SIG-M5 treated with dmso at 0.1 percent for 504 hours (cell line): ENCODE data around the gene ENTREP1.
"Not testable (repeated sequence)": the region's sequence is repeated elsewhere in the genome, so short reads cannot be mapped to it uniquely, and the experiment has no call there.

ENCODE experiments used
- DNase-seq: peaks from one replicate; lab custom pipeline; 2025; ENCODE audit not compliant: unreplicated experiment; lab: John Stamatoyannopoulos, UW

The ENTREP1 gene, protein sequence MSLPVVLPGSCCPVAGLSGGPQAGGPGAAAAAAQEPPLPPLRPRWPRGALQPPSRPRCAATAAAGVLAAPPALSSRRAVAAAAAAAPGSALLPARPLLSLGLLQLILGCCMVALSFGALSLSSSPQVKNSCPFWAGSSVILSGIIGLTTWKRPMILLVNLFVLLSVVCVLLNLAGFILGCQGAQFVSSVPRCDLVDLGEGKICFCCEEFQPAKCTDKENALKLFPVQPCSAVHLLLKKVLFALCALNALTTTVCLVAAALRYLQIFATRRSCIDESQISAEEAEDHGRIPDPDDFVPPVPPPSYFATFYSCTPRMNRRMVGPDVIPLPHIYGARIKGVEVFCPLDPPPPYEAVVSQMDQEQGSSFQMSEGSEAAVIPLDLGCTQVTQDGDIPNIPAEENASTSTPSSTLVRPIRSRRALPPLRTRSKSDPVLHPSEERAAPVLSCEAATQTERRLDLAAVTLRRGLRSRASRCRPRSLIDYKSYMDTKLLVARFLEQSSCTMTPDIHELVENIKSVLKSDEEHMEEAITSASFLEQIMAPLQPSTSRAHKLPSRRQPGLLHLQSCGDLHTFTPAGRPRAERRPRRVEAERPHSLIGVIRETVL

DNA sequence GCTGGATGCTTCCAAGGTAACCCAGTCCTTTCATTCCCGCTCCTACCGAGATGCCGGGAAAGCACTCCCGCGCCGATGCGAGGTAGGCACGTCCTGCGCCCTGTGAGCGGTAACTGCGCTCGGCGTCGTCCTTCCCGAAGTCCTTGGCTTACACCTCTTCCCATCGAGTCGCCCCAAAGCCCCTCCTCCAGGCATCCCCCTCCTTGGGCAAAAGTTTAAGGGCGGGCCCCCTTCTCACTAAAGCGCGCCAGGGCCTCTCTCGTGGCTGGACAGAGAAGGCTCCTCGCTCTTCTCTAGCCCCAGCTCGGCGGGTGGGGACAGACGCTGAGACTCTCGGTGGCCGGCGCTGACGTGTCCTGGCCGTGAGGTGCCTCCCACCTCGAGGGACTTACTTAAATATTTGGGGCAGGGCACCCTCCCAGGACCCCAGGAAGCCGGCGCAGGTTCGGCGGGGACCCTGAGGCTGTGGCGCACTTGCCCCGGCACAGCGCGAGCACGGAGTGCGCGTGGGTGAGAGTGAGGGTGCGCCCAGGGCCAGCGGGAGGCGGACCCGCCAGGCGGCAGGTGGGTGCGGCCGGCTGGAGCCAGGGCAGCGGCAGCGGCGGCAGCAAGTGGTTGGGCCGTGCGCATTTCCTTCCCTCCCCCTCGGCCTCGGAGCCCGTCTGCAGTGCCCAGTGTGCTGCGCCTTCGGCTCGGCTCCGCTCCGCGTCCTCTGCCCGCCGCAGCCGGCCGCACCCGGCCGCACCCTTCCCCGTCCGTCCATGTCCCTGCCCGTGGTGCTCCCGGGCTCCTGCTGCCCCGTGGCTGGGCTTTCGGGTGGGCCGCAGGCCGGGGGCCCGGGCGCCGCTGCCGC is at the start of gene ENTREP1:
TSS of gene ENTREP1 (plus strand) at position 667 of the 853 bp plus-strand sequence. CDS start at position 762, 95 bp downstream.
- DNase-seq, result no peak

DNA sequence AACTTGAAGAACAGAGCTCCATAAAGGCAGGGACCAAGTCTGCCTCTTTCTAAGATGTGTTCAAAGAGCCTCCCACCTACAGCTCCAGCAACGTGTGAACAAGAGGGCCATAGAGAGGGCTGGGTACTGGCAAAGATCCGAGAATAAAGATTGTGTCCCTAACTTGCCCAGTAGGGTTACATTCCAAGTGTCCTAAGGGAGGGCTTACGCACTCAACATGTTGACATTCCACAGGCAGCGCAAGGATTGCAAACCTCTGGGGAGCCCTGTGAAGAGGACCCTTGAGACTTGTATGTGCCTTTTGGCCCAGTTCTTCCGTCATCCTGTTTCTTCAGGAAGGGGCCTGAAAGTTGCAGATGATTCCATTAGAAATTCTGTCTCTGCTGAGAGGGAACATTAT is 48.2 kb upstream of the ENTREP1 start:
- DNase-seq, result no peak

DNA sequence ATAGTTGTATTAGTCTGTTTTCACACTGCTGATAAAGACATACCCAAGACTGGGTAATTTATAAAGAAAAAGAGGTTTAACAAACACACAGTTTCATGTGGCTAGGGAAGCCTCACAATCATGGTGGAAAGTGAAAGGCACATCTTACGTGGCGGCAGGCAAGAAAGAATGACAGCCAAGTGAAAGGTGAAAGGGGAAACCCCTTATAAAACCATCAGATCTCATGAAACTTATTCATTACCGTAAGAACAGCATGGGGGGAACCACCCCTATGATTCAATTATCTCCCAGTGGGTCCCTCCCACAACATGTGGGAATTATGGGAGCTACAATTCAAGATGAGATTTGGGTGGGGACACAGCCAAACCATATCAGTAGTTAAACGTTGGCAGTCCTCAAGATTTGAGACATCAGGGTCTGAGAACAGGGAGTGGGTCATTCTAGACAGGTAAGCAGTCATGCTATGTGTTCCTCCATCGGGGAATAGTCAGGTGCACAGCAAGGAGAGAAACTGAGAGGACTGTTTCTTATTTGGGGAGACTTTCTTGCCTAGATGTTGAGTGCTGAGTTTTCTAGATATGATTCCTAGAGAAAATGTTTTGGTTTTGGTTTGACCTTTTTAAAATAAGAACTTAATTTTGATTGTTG is 45.8 kb upstream of the ENTREP1 start:
- DNase-seq, result no peak

DNA sequence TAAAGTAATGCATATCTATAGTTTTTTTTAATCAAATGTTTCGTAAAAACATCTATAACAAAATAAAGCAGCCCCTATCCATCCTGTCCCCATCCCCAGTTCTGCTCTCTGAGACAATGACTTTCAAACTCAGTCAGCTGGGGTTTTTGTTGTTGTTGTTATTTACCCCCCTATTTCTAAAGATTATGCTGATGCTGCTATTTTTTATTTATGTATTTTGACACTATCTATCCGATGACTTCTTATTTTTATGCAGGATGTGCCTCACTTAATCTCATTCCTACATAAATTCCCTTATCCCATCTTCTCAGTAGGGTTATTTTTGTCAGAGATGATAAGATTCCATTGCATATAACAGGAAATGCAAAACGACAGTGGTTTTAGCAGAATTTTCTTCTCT is 45.3 kb upstream of the ENTREP1 start:
- no peak for DNase-seq

DNA sequence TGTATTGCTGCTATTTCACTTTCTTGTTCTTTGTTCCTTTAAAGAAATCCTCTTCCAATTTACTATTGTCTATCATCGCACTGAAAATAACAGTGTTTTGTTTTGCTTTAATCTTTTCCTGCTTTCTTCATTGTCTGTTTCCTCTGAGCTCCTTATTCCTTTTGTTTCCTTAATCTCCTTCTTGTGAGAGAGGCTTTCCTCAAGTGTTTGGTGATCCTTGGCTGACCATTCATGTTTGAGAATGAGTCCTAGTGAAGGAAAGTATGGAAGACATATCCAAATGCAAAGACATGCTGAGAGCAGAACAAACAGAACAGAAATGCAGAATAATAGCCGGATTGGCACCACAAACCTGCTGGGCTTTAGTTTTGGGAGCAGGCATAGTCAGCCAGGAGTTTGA is 42.0 kb upstream of the ENTREP1 start:
- DNase-seq, result no peak

DNA sequence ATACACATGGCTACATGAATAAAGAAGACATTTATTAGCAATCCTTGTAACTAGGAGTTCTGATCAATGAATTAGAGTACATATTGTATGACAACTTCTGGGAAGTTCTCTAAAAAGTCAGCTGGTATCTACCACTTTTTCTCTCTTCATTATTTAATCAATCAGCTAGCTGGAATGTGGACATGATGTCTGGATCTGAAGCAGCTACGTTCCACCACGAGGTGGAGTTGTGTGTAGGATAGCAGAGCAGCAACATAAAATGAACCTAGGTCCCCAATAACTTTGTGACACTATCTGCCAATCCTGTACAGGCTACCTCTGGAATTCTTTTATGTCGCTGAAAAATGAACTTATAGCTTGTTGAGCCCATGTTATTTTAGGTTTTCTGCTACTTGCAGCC is 32.9 kb upstream of the ENTREP1 start:
- DNase-seq, result no peak

DNA sequence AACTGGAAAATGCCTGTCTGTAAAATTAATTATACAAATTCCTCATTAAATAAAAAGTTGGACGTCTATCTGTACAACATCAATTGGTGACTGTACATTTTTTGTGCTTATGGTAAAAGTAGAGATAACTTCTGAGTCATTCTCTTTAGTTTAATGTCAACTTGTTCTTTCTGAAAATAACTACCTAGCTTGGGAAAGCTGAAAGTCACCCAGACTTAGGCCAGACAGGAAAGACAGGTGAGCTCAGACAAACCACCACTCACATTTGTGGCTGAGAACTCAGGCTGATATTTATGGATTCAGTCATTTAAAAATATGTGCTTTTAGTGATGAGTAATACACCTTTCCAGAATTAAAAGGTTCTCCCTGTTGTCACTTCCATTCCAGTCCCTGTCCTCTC is 31.9 kb upstream of the ENTREP1 start:
- DNase-seq, result no peak

DNA sequence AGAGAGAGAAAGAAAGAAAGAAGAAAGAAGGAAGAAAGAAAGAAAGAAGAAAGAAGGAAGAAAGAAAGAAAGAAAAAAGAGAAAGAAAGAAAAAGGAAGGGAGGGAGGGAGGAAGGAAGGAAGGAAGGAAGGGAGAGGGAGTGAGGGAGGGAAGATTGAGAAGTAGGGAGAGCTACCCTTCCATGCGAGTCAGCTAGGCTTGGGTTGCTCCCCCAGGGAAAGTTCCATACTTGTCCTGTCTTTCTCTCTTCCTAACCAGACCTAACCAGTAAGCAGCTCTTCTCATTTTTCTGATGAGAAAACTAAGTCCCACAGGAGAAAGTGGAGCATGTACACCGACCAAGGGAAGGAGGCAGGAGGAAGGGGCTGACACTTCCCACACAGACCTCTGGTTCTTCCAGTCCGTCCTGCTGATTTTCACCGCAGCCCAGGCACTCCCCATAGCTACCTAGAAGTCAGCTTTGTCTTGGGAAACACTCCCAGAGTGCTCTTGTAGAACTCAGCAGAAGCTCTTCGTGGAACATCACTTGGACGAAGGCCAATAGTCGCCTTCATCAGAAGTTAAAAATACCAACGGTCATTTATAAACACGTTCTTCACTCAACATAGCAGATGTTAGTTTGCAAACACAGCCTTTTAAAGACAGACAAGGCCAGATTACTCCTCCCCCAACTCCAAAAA is 29.0 kb upstream of the ENTREP1 start:
- DNase-seq, result no peak

DNA sequence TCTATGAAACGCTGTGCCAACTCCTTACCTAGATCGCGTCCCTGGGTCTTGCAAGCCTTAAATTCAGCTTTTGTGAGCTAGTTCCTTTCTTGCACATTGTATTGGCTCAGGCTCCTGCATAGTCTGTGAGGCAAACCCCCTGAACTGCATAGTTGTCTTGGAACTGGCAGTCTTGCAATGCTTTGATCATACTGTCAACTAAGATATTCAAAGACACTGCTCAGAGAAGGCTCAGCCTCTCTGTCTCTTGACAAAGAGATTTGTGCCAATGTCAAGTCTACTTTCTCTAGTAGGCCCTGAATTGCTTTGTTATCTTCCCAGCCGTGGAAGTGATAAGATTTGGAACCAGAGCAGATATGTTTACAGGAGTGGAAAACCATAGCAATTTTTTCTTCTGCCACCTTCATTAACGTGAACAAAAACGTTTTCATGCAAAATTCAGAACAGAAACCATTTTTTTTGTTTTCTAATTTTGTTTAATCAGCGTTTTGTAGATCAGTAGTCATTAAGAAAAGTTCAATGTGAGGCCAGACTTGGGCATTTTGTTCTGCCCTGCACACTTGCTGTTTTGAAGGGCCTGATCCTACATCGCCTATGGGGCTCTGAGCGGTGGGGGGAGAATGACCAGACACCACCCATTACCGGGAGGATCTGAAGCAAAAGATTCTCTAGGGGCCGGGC is 27.6 kb upstream of the ENTREP1 start:
- no peak for DNase-seq

DNA sequence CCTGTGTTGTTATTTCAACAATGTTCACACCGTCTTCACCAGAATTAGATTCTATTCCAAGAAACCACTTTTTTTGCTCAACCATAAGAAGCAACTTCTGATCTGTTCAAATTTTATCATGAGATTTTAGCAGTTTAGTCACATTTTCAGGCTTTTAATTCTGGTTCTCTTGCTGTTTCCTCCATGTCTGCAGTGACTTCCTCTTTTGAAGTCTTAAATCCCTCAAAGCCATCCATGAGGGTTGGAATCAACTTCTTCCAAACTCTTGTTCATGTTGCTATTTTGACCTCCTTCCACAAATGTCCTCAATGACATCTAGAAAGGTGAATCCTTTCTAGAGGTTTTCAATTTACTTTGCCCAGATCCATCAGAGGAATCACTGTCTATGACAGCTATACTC is 25.7 kb upstream of the ENTREP1 start:
- no peak for DNase-seq

DNA sequence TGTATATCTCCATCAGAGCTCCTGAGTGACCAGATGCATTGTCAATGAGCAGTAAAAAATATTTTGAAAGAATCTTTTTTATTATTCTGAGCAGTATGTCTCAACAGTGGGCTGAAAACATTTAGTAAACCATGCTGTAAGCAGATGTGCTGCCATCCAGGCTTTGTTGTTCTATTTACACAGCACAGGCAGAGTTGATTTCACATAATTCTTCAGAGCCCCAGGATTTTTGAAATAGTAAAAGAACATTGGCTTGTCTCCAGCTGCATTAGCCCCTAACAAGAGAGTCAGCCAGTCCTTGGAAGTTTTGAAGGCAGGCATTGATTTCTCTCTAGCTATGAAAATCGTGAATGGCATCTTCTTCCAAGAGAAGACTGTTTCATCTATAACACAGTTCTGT is 25.2 kb upstream of the ENTREP1 start:
- no peak for DNase-seq

DNA sequence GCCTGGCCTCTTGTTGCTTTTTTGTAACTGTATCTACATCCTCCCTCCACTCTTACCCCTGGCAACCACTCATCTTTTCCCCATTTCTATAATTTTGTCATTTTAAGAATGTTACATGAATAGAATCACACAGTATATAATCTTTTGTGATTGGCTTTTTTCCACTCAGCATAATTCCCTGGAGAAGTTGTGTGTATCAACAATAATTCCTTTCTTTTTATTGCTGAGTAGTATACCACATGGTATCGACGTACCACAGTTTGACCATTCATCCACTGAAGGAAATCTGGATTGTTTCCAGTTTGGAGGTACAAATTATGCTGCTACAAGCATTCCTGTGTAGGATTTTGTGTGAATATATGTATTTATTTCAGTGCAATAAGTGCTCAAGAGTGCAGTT is 21.7 kb upstream of the ENTREP1 start:
- no peak for DNase-seq

DNA sequence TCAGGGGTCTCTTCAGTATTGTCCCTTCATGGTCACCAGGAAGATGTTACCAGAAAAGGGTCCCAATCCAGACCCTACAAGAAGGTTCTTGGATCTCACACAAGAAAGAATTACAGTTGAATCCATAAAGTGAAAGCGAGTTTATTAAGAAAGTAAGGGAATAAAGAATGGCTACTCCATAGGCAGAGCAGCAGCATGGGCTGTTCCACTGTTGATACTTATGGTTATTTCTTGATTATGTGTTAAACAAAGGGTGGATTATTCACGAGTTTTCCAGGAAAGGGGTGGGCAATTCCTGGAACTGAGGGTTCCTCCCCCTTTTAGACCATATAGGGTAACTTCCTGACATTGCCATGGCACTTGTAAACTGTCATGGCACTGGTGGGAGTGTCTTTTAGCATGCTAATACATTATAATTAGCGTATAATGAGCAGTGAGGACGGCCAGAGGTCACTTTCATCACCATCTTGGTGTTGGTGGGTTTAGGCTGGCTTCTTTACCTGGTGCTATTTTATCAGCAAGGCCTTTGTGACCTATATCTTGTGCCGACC is 18.0 kb upstream of the ENTREP1 start:
- DNase-seq, result not testable (repeated sequence)

DNA sequence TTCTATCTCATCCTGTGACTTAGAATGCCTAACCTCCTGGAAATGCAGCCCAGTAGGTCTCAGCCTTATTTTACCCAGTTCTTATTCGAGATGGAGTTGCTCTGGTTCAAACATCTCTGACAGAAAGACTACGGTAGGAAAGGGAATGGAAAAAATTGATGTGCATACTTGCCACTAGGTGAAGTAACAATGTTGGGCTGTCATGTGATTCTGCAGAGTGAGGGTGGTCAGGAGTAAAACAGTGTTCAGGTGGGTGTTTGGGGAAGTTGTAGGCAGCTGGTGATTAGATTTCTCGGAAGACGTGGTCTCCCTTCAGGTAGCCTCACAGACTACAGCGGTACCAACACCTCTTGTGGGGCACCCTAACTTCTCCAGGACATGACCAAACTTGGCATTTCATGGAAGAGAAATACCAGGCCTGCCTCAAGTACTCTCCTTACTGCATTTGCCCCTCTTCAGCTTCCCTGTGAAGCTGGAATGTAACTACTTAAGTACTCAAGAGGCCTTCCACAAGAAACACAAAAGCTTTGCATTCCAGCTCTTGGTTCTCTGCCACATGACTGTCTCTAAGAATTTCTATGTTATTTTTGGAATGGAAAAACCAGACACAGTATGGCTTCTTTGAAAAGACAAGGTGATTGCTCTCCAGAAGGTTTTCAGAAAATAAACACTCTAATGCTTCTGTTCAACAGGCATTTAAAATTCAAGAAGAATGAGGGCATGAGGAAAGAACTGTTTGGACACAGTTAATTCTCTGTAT is 17.4 kb upstream of the ENTREP1 start:
- no peak for DNase-seq

DNA sequence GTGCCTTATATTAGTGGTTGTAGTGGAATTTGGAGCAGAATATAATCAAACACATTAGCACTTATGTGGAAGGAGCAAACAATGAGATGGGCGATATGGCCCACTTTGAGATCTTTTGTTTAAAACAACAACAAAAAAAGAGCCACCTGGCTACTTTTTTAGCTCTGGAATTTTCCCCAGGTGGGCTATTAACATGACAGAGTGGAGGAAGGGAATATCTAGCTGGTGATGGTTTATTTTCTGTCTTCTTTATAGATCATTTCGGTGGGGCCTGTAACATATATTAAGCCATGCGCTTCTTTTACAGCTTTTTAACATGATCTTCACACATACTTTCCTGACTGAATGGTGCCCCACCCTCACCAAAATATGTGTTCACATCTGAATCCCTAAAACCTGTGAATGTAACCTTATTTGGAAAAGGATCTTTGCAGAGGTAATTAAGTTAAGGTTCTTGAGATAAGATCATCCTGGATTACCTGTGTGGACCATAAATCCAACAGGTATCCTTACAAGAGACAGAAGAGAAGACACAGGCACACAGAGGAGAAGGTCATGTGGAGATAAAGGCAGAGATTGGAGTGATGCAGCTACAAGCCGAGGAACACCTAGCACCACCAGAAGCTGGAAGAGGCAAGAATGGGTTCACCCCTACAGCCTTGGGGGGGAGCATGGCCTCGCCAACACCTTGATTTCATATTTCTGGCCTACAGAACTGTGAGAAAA is 16.6 kb upstream of the ENTREP1 start:
- DNase-seq, result no peak

DNA sequence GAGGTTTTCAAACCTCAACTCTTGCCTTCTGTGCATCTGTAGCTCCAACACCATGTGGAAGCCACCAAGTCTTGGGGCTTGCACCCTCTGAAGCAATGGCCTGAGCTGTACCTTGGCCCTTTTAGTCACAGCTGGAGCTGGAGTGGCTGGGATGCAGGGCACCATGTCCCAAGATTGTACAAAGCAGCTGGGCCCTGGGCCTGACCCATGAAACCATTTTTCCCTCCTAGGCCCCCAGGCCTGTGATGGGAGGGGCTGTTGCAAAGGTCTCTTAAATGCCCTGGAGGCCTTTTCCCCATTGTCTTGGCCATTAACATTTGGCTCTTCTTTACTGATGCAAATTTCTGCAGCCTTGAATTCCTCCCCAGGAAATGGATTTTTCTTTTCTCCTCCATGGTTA is 11.8 kb upstream of the ENTREP1 start:
- no peak for DNase-seq

DNA sequence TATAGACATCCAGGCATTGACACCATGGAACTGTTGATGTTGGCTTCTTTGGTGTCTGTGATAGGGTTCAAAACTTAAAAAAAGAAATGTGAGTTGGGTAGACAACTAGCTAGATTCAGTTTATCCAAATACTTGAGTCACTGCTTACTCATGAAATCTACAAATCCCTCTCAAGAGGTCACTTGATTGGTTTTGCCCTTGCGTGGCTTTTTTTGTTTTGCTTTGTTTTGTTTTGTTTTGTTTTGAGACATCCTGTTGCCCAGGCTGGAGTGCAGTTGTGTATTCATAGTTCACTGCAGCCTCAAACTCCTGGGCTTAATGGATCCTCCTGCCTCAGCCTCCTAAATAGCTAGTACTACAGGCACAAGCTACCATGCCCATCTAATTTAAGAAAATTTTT is 10.5 kb upstream of the ENTREP1 start:
- DNase-seq, result no peak

DNA sequence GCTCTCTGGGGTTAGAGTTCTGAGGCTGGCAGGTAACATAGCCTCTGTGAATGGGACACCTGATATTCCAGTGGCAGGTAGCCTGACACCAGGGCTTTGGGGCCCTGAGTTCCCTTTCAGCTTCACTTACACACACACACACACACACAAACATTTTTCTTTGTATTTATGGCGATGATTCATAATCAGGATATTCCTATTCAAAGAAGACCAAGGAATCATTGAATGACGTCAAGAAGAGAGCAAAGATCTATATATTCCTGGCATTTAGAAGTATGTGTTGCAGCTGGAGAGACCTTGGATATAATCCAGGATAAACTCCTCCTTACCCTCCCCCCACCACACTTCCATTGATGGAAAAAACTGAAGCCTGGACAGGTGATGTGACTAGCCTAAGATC is 7.9 kb upstream of the ENTREP1 start:
- no peak for DNase-seq

DNA sequence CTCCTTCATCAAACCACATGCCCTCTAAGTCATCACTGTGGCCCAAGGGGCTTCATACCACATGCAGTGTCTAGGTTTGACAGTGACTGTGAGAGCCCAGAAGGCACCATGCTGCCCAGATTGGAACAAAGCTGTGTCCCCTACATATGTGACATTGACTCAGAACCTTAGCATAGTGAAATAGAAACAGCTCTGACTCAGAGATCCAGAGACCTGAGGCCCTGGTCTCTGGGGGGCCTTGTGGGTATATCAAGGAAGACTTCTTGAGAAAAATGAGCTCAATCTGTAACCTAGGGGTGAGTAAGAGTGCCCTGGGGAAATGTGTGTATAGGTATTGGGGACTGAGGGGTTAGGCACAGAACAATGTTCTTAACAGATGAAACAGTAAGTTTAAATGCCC is 7.1 kb upstream of the ENTREP1 start:
- no peak for DNase-seq
